ENCODE data around the gene CELF5. TPM values are rescaled to one million over a fixed set of nuclear protein-coding genes. Genes with fewer than 3 reads are reported as not detected.

The CELF5 gene
- total RNA-seq, 6 experiments from 2014 or later, result 0.07 to 1.6 (median 0.34) TPM

GRCh38 chr19:3229888-3230496 lies 5.5 kb downstream of the CELF5 start:
- WGBS (ENCODE audit: insufficient coverage, low coverage, low lambda C conversion rate, missing lambda C conversion rate), result 71% methylated on average over 2 of the region's 4 CpGs
- ATAC-seq (no peak), DNase-seq (no peak)
- Histone ChIP-seq H3K4me1 (no peaks in the 10 kb centered on the region), H3K27ac (no peak overlapping the region), H3K36me3 (no peaks in the 10 kb centered on the region), H3K27me3 (no peaks in the 10 kb centered on the region), H3K9me3 (no peaks in the 10 kb centered on the region), H3K4me3 (no peak overlapping the region)
- TF ChIP-seq, protein P1, sequence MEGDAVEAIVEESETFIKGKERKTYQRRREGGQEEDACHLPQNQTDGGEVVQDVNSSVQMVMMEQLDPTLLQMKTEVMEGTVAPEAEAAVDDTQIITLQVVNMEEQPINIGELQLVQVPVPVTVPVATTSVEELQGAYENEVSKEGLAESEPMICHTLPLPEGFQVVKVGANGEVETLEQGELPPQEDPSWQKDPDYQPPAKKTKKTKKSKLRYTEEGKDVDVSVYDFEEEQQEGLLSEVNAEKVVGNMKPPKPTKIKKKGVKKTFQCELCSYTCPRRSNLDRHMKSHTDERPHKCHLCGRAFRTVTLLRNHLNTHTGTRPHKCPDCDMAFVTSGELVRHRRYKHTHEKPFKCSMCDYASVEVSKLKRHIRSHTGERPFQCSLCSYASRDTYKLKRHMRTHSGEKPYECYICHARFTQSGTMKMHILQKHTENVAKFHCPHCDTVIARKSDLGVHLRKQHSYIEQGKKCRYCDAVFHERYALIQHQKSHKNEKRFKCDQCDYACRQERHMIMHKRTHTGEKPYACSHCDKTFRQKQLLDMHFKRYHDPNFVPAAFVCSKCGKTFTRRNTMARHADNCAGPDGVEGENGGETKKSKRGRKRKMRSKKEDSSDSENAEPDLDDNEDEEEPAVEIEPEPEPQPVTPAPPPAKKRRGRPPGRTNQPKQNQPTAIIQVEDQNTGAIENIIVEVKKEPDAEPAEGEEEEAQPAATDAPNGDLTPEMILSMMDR (IDR thresholded peaks at IDR 0.05), result no peak
- no peak for TF ChIP-seq POLR2A (IDR thresholded peaks at IDR 0.05)
- intact Hi-C loops (cut with DNase I), result no loop called here

DNA sequence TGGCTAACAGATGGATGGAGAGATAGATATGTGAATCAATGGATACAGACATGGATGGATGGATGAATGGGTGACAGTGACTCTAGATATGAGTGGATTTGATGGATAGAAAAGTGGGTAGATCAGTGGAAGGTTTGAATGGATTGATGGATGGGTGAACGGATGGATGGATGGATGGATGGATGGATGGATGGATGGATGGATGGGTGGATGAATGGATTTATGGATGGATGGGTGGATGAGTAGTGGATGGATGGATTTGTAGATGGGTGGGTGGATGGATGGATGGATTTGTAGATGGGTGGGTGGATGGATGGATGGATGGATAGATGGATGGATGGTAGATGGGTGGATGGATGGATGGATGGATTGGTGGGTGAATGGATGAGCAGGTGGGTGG lies 6.8 kb downstream of the CELF5 start:
- no peaks in the 10 kb centered on the region for H3K9me3 ChIP-seq
- DNase-seq (no peak), ATAC-seq (no peak)
- intact Hi-C loops (cut with DNase I), result no loop called here
- no peaks in the 10 kb centered on the region for H3K4me1 ChIP-seq
- H3K27ac ChIP-seq, result no peak overlapping the region
- no peaks in the 10 kb centered on the region for H3K27me3 ChIP-seq
- TF ChIP-seq POLR2A (IDR thresholded peaks at IDR 0.05), result no peak
- TF ChIP-seq, protein P1 (IDR thresholded peaks at IDR 0.05), result no peak
- H3K4me3 ChIP-seq, result no peak overlapping the region
- 45% methylated on average over 1 of the region's 1 CpG for WGBS (ENCODE audit: insufficient coverage, low coverage, low lambda C conversion rate, missing lambda C conversion rate)
- no peaks in the 10 kb centered on the region for H3K36me3 ChIP-seq

DNA sequence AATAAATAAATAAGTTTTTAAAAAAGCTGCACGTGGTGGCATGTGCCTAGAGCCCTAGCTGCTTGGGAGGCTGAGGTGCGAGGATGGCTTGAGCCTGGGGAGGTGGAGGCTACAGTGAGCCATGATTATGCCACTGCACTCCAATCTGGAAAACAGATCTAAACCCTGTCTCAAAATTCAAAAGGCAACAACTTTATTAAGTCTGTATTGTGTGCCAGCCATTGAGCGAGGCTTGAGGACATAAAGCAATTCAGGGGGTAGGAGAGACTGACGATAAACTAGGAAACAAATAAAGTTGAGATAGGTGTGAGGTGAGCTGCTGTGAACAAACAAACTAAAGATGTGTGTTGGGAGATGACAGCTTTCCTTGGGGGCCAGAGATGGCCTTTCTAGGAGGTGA lies 8.7 kb downstream of the CELF5 start:
- TF ChIP-seq POLR2A (IDR thresholded peaks at IDR 0.05), result no peak
- TF ChIP-seq, protein P1 (IDR thresholded peaks at IDR 0.05), result no peak
- Histone ChIP-seq H3K9me3 (no peaks in the 10 kb centered on the region), H3K36me3 (no peaks in the 10 kb centered on the region), H3K4me3 (no peak overlapping the region), H3K4me1 (no peaks in the 10 kb centered on the region), H3K27ac (no peak overlapping the region), H3K27me3 (no peaks in the 10 kb centered on the region)
- ATAC-seq, result no peak
- WGBS (ENCODE audit: insufficient coverage, low coverage, low lambda C conversion rate, missing lambda C conversion rate), result 57% methylated on average over 4 of the region's 4 CpGs
- no peak for DNase-seq
- intact Hi-C loops (cut with DNase I), result no loop called here

GRCh38 chr19:3233831-3234230 lies 9.4 kb downstream of the CELF5 start:
- no peak for ATAC-seq
- WGBS (ENCODE audit: insufficient coverage, low coverage, low lambda C conversion rate, missing lambda C conversion rate), result 33% methylated on average over 1 of the region's 4 CpGs

More at GRCh38 chr19:3233831-3234230, 9.4 kb downstream of the CELF5 start:
- H3K27me3 ChIP-seq, result no peaks in the 10 kb centered on the region
- H3K36me3 ChIP-seq, result no peaks in the 10 kb centered on the region
- no peaks in the 10 kb centered on the region for H3K4me1 ChIP-seq
- intact Hi-C loops (cut with DNase I), result no loop called here
- H3K27ac ChIP-seq, result no peak overlapping the region
- no peak overlapping the region for H3K4me3 ChIP-seq
- H3K9me3 ChIP-seq, result no peaks in the 10 kb centered on the region
- no peak for DNase-seq
- no peak for TF ChIP-seq POLR2A (IDR thresholded peaks at IDR 0.05)
- TF ChIP-seq, protein P1 (IDR thresholded peaks at IDR 0.05), result no peak

All from right lobe of liver (tissue), 6 donors.